ENCODE measurements around the gene DENND1B. TPM values are rescaled to one million over a fixed set of nuclear protein-coding genes. Genes with fewer than 3 reads are reported as not detected.

DENND1B gene
- total RNA-seq, 1 experiment from 2014 or later = 6.3 TPM

- H4K5ac ChIP-seq (ENCODE audit: insufficient read length, low read depth, low read length) = no peak overlapping the region
- H3K23ac ChIP-seq (ENCODE audit: insufficient read length, low read depth, low read length) = no peak overlapping the region
- H3K4me1 ChIP-seq (ENCODE audit: insufficient read depth, low read length) = no peaks in the 10 kb centered on the region
- no peak for TF ChIP-seq CTCF (conservative IDR thresholded peaks at IDR 0.05)
- H4K91ac ChIP-seq (ENCODE audit: insufficient read length, low read depth, low read length) = no peak overlapping the region
- WGBS (ENCODE audit: extremely low coverage, insufficient read length, low lambda C conversion rate) = no CpG with 5 or more reads among the region's 3 CpGs
- H2BK12ac ChIP-seq (ENCODE audit: insufficient read length, low read depth, low read length) = no peak overlapping the region
- H3K27ac Mint-ChIP-seq = no peak overlapping the region
- no peak overlapping the region for H3K27ac ChIP-seq (ENCODE audit: insufficient read length, low read depth, low read length)
- H3K36me3 Mint-ChIP-seq (ENCODE audit: insufficient read depth in 1 of 3, low read depth in 3 of 3) = no peaks in the 10 kb centered on the region; a peak in 1 of 7 replicates
- no peak overlapping the region for H3K9ac ChIP-seq (ENCODE audit: extremely low read depth, insufficient read length, low read length)
- H2AK5ac ChIP-seq (ENCODE audit: insufficient read length, low read length) = no peak overlapping the region
- H2BK5ac ChIP-seq (ENCODE audit: insufficient read length, low read length) = no peak overlapping the region
- no peak overlapping the region for H3K4me3 Mint-ChIP-seq
- H2BK20ac ChIP-seq (ENCODE audit: low read depth, low read length, poor library complexity, severe bottlenecking) = no peak overlapping the region
- no peaks in the 10 kb centered on the region for H3K23me2 ChIP-seq (ENCODE audit: insufficient read length, low read depth, low read length, poor library complexity, severe bottlenecking)
- no peak overlapping the region for H3K14ac ChIP-seq (ENCODE audit: insufficient read depth, low read length)
- H2AFZ ChIP-seq (ENCODE audit: low read length) = no peak overlapping the region
- no peak overlapping the region for H3K4me2 ChIP-seq (ENCODE audit: insufficient read depth, insufficient read length, low read length)
- H3K9me3 ChIP-seq (ENCODE audit: control insufficient read depth, low read depth, low read length) = no peaks in the 10 kb centered on the region
- no peaks in the 10 kb centered on the region for H3K9me3 Mint-ChIP-seq
- no peak overlapping the region for H3K4ac ChIP-seq (ENCODE audit: low read depth, low read length)
- no peaks in the 10 kb centered on the region for H3K27me3 Mint-ChIP-seq (ENCODE audit: low read depth)
- no peaks in the 10 kb centered on the region for H4K20me1 ChIP-seq (ENCODE audit: control insufficient read depth, insufficient read depth, insufficient read length)
- H2BK15ac ChIP-seq (ENCODE audit: low read depth, low read length) = no peak overlapping the region
- no peak overlapping the region for H4K8ac ChIP-seq (replicated peaks; ENCODE audit: insufficient read length, low read depth, low read length)
- no peak overlapping the region for H2BK120ac ChIP-seq (ENCODE audit: low read depth, low read length, poor library complexity, severe bottlenecking)
- no peak overlapping the region for H3T11ph ChIP-seq (ENCODE audit: low read length)
- no peak for DNase-seq
- H3K27me3 ChIP-seq (ENCODE audit: insufficient read depth, low read length) = no peaks in the 10 kb centered on the region
- H3K79me1 ChIP-seq (ENCODE audit: insufficient read depth, low read depth, low read length, poor library complexity, severe bottlenecking) = no peaks in the 10 kb centered on the region
- no peak overlapping the region for H3K56ac ChIP-seq (ENCODE audit: insufficient read length, low read depth, low read length)
- no peaks in the 10 kb centered on the region for H3K79me2 ChIP-seq (ENCODE audit: insufficient read depth, low read length)
- no peak overlapping the region for H3K18ac ChIP-seq (ENCODE audit: insufficient read length, low read depth, low read length)
- peaks cover 15 to 16% of the 10 kb centered on the region in 2 experiments for H3K4me1 Mint-ChIP-seq
Observed at GRCh38 chr1:197544130-197544529, 231.2 kb downstream of the DENND1B start.
